Subcutaneous abdominal adipose tissue (tissue), 5 donors: ENCODE results near the gene ADARB1.

Experiments
- H3K27ac ChIP-seq: one replicate; pipeline ENCODE4 v1.7.0; 2013; ENCODE audit warnings: low read depth, mild to moderate bottlenecking, inconsistent platforms, low read length, moderate library complexity
- H3K27me3 ChIP-seq, 5 donors: one replicate each; pipeline ENCODE4 v1.7.0; 2013; ENCODE audit warnings: low read length in 5 of 5, inconsistent platforms in 1 of 5; ENCODE audit not compliant: control insufficient read depth in 5 of 5, insufficient read depth in 4 of 5
- H3K36me3 ChIP-seq, 5 donors: one replicate each; pipeline ENCODE4 v1.7.0; 2013; ENCODE audit warnings: low read length in 5 of 5; ENCODE audit not compliant: control insufficient read depth in 5 of 5, insufficient read depth in 5 of 5
- H3K4me1 ChIP-seq, 5 donors: one replicate each; pipeline ENCODE4 v1.7.0; 2013; ENCODE audit warnings: low read length in 5 of 5, mild to moderate bottlenecking in 3 of 5, moderate library complexity in 1 of 5; ENCODE audit not compliant: control insufficient read depth in 5 of 5, insufficient read depth in 5 of 5
- H3K4me3 ChIP-seq, 5 donors: one replicate each; pipeline ENCODE4 v1.7.0; 2013; ENCODE audit warnings: low read length in 5 of 5, low read depth in 1 of 5
- H3K9ac ChIP-seq, 5 donors: one replicate each; pipeline ENCODE4 v1.7.0; 2013; ENCODE audit warnings: low read length in 5 of 5, mild to moderate bottlenecking in 4 of 5, moderate library complexity in 3 of 5
- H3K9me3 ChIP-seq, 5 donors: one replicate each; pipeline ENCODE4 v1.7.0; 2013; ENCODE audit warnings: low read length in 5 of 5; ENCODE audit not compliant: control insufficient read depth in 5 of 5
- donor health status: healthy.
- donor health status: healthy.
- donor health status: healthy.
- donor health status: healthy.
- donor health status: healthy.

The ADARB1 gene

DNA sequence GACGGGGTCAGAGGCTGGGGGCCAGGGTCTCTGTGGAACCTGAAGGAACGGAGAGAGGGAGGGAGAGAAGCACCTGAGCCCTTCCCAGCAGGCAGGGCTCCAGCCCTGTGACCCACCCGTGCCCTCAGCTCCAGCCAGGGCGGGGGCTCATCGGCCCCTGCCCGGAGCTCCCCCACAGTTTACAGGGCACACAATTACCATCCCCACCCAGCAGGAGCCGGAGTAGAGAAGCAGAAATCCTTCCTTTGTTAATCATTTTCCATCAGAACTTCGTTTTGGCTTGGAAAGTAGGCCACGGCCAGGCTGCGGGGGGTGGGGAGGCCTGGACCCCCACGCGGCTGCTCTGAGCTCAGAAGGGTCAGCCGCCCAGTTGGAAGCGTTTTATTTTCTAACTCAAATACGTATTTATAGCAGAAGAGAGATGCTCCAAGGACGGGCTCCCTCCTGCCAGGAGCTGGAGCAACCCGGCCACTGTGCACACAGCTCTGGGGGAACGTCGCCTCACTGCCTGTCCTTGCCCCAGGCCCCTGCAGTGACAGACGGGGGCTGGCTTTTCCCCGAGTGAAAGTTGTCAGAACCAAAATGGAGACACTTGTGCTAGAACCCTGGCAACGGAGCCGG is 42.7 kb upstream of the ADARB1 start:
- H3K4me1 ChIP-seq, result peaks cover 11 to 64% (median 55%) of the 10 kb centered on the region in 5 donors
- no peak overlapping the region for H3K27ac ChIP-seq
- H3K9ac ChIP-seq, result no peak overlapping the region
- no peak overlapping the region for H3K4me3 ChIP-seq
- H3K27me3 ChIP-seq, result no peaks in the 10 kb centered on the region
- peaks cover 0 to 6% (median 4%) of the 10 kb centered on the region in 5 donors for H3K9me3 ChIP-seq
- no peaks in the 10 kb centered on the region for H3K36me3 ChIP-seq

DNA sequence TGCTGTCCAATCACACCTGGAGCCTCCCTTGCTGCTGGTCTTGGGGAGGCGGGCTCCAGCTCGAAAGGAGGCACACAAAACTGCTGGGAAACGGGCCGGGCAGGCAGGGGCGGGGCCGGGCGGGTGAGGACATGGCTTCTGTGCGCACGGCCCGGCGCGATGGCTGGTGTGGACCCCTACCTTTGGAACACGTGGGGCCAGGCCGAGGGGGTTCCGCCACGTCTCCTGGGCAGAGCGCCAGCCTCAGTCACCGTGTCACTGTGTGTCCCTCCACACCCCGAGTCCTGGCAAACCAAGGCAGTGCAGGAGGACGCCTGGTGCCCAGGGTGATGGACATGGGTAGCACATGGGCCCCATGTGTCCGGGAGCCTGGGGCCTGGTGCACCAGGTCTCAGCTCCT is 42.0 kb upstream of the ADARB1 start:
- Histone ChIP-seq H3K36me3 (no peaks in the 10 kb centered on the region), H3K4me3 (no peak overlapping the region), H3K27ac (no peak overlapping the region), H3K27me3 (no peaks in the 10 kb centered on the region), H3K4me1 (peaks cover 11 to 64% (median 55%) of the 10 kb centered on the region in 5 donors), H3K9ac (no peak overlapping the region), H3K9me3 (peaks cover 0 to 10% (median 8%) of the 10 kb centered on the region in 5 donors)

DNA sequence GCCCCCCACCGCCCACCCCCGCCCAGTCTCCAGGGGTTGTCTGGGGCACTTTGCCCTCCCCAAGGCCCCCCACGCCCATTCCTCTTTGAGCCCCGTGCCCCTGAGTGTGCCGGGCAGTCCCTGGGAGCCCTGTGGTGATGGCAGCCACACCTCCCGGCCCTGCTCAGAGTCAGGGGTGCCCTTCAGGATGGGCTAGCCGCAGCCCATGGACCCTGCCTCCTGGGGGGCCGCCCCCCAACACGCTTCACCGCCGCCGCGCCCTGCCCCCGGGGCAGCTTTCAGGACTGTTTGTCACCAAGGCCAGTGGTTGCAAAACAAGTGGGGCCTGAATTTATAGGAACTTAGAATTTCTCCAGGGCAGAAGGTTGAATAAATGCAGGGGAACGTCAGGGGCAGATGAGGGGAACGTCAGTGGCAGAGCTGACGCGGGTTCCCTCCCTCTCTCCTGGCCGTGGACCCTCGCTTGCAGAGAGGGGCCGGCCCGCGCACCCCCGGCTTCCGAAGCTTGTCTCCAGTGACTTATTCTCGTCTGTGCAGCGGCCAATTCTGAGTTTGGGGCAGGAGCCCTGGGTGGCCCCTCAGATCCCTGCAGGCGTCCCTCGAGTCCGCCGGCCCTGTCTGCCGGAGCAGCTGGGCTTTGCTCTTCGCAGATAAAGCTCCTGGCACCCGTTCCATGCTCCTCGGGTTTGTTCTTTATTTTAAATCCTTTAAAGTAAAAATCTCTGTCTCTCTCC is 41.2 kb upstream of the ADARB1 start:
- H3K9me3 ChIP-seq, result peaks cover 0 to 10% (median 8%) of the 10 kb centered on the region in 5 donors
- peaks cover 11 to 64% (median 55%) of the 10 kb centered on the region in 5 donors for H3K4me1 ChIP-seq
- peak overlapping the region; percentile 67 for H3K27ac ChIP-seq
- H3K4me3 ChIP-seq, result peak overlapping the region in 2 of 5 donors; percentile 27 to 40
- H3K36me3 ChIP-seq, result no peaks in the 10 kb centered on the region
- no peaks in the 10 kb centered on the region for H3K27me3 ChIP-seq
- no peak overlapping the region for H3K9ac ChIP-seq

DNA sequence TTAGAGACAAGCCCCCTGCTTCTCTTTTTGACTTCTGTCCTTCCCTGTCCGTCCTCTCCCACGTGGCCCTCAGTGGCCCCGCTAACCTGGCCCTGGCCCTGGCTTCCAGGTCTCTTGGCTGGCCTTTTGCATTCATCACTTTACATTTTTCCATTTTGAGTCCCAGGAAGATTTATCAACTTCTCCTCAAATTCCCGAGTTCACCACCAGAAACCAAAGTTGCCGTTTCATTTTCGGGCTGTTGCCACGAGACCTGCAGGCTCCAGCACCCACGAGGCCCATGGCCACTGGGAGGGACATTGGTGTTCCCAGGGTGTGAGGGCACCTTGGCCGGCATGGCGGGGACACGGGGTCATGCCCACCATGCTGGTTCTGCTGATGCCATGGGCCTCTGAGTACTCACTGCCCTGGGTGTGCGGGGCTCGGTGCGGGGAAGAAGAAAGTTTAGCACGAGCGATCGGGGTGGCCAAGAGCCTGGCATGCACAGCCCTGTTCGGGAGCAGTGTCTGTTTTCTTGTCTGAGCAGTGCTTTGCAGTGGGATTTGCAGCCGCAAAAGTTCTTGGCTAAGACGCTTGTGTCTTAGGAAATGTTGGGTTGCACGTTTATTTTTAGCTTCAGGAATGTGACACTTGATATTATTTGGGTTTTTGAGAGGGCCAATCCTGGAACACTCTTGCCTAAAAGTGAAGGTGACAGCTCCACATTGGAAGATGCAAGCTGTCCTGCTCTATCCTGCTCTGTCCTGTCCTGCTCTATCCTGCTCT is 40.4 kb upstream of the ADARB1 start:
- peak overlapping the region; percentile 4 to 40 (median 23) for H3K4me3 ChIP-seq
- H3K36me3 ChIP-seq, result no peaks in the 10 kb centered on the region
- peaks cover 0 to 10% (median 8%) of the 10 kb centered on the region in 5 donors for H3K9me3 ChIP-seq
- peak overlapping the region; percentile 67 for H3K27ac ChIP-seq
- H3K27me3 ChIP-seq, result no peaks in the 10 kb centered on the region
- peaks cover 11 to 65% (median 55%) of the 10 kb centered on the region in 5 donors for H3K4me1 ChIP-seq
- H3K9ac ChIP-seq, result no peak overlapping the region

DNA sequence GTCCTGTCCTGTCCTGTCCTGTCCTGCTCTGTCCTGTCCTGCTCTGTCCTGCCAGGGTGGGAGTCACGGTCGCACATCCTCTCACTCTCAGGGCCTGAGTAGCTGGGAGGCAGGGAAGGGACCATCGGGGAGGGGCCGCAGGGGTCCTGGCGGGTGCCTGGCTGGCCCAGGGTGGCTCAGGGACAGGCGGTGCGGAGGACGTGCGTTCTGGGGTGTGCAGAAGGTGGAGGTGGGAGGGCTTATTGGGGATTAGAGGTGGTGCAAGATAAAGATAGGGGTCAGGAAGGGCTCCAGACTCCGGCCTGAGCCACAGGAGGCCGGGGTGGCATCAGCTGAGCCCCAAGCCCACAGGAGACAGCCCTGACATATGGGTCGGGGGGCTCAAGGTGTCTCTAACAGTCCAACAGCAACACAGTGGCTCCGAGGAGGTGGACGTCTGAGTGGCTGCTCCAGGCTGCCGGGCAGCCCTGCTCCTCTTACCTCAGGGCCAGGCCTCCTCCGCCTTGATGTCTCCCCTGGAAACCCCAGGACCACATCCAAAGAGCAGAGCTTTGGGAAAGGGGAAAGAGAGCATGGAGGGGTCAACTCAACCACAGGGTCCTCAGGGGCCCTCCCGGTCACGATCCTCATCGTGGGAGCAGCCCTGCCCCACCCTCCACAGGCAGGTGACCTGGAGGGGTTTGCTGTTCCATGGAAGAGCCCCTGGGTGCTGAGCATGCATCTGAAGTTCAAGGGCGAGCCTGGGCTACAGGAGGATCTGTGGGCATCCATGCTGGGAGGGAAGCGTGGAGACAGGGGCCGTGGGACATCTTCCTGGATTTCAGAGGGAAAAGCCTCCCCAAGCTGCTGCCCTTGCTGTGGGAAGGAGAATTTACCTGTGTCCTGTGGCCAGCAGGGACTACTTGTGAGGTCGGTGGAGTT is 39.6 kb upstream of the ADARB1 start:
- peak overlapping the region in 3 of 5 donors; percentile 9 to 31 (median 23) for H3K4me3 ChIP-seq
- peak overlapping the region; percentile 37 for H3K27ac ChIP-seq
- peaks cover 8 to 62% (median 54%) of the 10 kb centered on the region in 5 donors for H3K4me1 ChIP-seq
- H3K9me3 ChIP-seq, result peaks cover 0 to 10% (median 8%) of the 10 kb centered on the region in 5 donors
- no peaks in the 10 kb centered on the region for H3K27me3 ChIP-seq
- H3K9ac ChIP-seq, result no peak overlapping the region
- no peaks in the 10 kb centered on the region for H3K36me3 ChIP-seq

DNA sequence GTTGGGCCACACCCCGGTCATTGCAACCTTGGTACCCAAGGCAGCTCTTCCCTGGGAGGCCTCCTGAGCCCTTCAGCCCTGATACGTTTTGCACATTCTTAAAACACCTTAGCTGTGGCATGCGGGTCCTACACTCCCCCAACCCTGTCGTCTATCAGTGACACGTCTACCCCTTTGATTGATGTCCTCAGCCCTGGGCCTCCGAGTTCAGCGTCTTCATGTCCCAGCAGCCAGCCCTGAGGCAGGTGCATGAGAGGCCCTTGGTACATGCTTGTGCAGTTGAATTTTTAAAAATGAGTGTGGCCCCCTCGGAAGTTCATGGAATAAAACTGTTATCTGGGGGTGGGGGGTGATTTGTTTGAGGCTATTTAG is 38.9 kb upstream of the ADARB1 start:
- no peak overlapping the region for H3K9ac ChIP-seq
- peaks cover 5 to 62% (median 54%) of the 10 kb centered on the region in 5 donors for H3K4me1 ChIP-seq
- no peak overlapping the region for H3K27ac ChIP-seq

DNA sequence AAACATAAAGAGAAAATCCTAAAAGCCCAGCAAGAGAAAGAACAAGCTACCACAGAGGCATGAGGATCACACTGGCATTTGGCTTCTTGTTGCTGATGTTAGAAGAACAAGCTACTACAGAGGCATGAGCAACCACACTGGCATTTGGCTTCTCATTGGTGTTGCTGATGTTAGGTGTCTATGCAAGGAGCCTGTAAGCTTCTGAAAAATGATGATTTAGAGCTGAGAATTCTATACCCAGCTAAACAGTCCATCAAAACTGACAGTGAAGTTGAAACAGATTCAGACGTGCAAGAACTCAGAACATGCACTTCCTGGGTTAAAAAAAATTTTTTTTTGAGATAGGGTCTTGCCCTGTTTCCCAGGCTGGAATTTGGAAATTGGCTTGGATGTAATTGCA is 37.8 kb upstream of the ADARB1 start:
- Histone ChIP-seq H3K27ac (no peak overlapping the region), H3K9me3 (peaks cover 0 to 10% (median 8%) of the 10 kb centered on the region in 5 donors), H3K36me3 (no peaks in the 10 kb centered on the region), H3K27me3 (no peaks in the 10 kb centered on the region), H3K4me3 (no peak overlapping the region), H3K9ac (no peak overlapping the region), H3K4me1 (peaks cover 4 to 62% (median 52%) of the 10 kb centered on the region in 5 donors)

More for the DNA sequence above, 38.9 kb upstream of the ADARB1 start:
- Histone ChIP-seq H3K9me3 (peaks cover 0 to 10% (median 8%) of the 10 kb centered on the region in 5 donors), H3K4me3 (peak overlapping the region in 1 of 5 donors; percentile 31), H3K27me3 (no peaks in the 10 kb centered on the region), H3K36me3 (no peaks in the 10 kb centered on the region)

DNA sequence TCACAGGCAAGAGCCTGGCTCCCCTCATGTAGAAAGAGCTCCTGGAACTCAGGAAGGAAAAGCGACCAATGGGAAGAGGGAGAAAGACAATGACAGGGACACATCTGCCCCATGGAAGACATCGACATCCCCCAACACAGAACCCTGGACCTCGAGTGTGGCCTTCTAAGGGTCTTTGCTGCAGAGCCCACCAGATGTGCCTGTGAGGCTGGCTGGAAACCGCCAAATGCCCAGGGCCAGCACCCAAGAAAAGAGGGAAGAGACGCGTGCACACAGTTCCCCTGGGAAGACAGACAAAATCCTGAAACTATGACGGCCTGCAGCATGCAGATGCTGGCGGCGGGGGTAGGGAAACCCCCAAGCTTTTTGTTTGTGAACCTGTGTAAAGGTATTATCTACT is 36.4 kb upstream of the ADARB1 start:
- Histone ChIP-seq H3K27ac (no peak overlapping the region), H3K36me3 (no peaks in the 10 kb centered on the region), H3K4me1 (peaks cover 4 to 56% (median 50%) of the 10 kb centered on the region in 5 donors), H3K9ac (no peak overlapping the region), H3K27me3 (peaks cover 0 to 4% (median 0%) of the 10 kb centered on the region in 5 donors), H3K4me3 (no peak overlapping the region), H3K9me3 (peaks cover 0 to 10% (median 8%) of the 10 kb centered on the region in 5 donors)
